H1 (cell line): ENCODE data around the gene CAMSAP1.

Experiments
- CTCF ChIP-seq, 3 experiments: IDR thresholded peaks; 1 replicate in 2 of 3; 2 replicates in 1 of 3; pipeline versions ENCODE4 v1.5.1 to v1.6.1; 2011; ENCODE audit warnings: low read length in 3 of 3, mild to moderate bottlenecking in 3 of 3, inconsistent platforms in 2 of 3, low read depth in 1 of 3, moderate library complexity in 1 of 3; ENCODE audit not compliant: insufficient read depth in 1 of 3; ENCODE audit errors: control extremely low read depth in 1 of 3
- TAF1 ChIP-seq: IDR thresholded peaks from 2 replicates; pipeline ENCODE4 v1.6.1; 2011; ENCODE audit warnings: mild to moderate bottlenecking, low read depth, low read length

- TF ChIP-seq TAF1 (no peak), CTCF (IDR thresholded peaks at IDR 0.05; ENCODE audit: control extremely low read depth in 1 of 3, insufficient read depth in 1 of 3, low read depth in 1 of 3, low read length in 3 of 3) (no peak)
Measured at GRCh38 chr9:135931349-135931820, 24.0 kb upstream of the CAMSAP1 start.
